B cell (primary cell): Measurements from ENCODE around the gene ADA.

Source experiments
- EZH2 ChIP-seq: IDR thresholded peaks from 2 replicates; pipeline ENCODE4 v1.6.1; 2012; ENCODE audit warnings: borderline replicate concordance, low read depth, mild to moderate bottlenecking, moderate library complexity, low read length; ENCODE audit not compliant: insufficient read depth, poor library complexity, severe bottlenecking
- TF ChIP-seq, protein P1 (sequence below): fragments of 200-600 bp; IDR thresholded peaks from one replicate; pipeline ENCODE4 v1.8.0; 2022; ENCODE audit warnings: antibody characterized with exemption, mild to moderate bottlenecking

DNA sequence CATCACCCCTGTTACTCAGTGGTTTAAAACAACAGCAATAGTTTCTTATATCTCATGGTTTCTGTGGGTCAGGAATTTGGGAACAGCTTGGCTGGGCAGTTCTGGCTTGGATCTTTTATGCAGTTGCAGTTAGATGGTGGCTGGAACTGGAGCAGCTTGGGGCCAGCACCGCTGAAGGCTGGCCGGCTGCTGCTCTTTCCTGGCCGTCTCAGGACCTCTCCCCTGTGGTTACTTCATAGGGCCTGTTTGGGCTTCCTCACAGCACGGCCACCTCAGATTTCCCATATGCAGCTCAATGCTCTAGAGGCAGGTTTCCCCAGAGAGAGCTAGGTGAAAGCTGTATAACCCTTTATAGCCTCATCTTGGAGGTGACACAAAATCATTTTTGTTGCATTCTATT lies 53.6 kb downstream of the ADA start:
- TF ChIP-seq, protein P1, sequence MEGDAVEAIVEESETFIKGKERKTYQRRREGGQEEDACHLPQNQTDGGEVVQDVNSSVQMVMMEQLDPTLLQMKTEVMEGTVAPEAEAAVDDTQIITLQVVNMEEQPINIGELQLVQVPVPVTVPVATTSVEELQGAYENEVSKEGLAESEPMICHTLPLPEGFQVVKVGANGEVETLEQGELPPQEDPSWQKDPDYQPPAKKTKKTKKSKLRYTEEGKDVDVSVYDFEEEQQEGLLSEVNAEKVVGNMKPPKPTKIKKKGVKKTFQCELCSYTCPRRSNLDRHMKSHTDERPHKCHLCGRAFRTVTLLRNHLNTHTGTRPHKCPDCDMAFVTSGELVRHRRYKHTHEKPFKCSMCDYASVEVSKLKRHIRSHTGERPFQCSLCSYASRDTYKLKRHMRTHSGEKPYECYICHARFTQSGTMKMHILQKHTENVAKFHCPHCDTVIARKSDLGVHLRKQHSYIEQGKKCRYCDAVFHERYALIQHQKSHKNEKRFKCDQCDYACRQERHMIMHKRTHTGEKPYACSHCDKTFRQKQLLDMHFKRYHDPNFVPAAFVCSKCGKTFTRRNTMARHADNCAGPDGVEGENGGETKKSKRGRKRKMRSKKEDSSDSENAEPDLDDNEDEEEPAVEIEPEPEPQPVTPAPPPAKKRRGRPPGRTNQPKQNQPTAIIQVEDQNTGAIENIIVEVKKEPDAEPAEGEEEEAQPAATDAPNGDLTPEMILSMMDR = no peak
- no peak for TF ChIP-seq EZH2
